PC-3 (cell line): ENCODE results near the gene ZBED4.

Source experiments
- CTCF ChIP-seq: fragments of 300-600 bp; sonication (generic); conservative IDR thresholded peaks from 2 replicates; pipeline ENCODE4 v1.5.1; 2017; ENCODE audit warnings: antibody characterized with exemption, low read depth, mild to moderate bottlenecking, low read length
- EZH2 ChIP-seq: fragments of 300-600 bp; sonication (generic); IDR thresholded peaks from one replicate; pipeline ENCODE4 v1.6.1; 2017; ENCODE audit warnings: antibody characterized with exemption, mild to moderate bottlenecking, low read length; ENCODE audit not compliant: unreplicated experiment
- EZH2phosphoT487 ChIP-seq: fragments of 300-600 bp; sonication (generic); IDR thresholded peaks from 2 replicates; pipeline ENCODE4 v1.6.1; 2018; ENCODE audit warnings: mild to moderate bottlenecking, antibody characterized with exemption, low read length, borderline replicate concordance

DNA sequence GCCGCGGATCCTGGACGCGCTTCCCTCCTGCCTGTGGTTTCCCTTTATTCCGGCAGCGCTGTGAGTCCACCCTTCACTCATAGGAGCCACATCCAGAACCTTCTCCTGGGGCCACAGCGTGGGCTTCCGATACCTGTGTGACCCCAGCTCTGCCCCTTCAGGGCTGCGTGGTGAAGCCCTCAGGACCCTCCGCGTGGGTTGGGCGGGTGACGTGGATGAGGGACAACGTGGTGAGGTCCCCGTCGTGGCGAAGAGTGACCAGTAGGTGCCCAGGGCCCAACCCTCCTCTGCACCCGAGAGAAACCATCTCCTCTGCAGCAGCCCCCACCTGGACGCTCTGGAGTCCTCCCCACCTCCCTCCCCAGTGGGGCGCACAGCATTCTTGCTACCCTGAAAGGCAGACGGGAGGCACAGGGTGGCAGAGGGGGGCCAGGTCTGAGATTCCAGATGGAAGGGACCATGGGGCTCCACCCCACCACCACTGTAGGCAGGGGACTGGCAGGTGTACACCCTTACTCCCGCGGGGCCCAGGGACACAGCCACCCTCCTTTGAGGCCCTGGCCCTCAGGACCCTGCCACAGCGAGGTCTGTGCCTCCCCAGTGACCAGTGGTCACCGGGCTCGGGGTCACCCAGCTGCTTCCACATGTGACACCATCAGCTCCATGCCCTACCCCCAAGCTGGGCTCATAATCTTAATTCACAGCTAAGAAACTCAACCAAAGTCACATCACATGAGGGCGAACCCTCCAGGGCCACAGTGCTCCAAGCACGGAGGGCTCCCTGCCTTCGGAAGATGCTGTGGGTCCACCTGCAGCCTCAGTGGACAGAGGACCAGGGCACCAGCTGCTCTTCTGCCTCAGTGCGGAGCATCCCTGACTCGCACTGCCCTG is 3.4 kb upstream of the ZBED4 start:
- TF ChIP-seq EZH2 (no peak), CTCF (no peak), EZH2phosphoT487 (no peak)
